CD14-positive monocyte (primary cell): Measurements from ENCODE around the gene CISTR. TPM values are rescaled to one million over a fixed set of nuclear protein-coding genes. Genes with fewer than 3 reads are reported as not detected.
A peak's percentile ranks its signal among the peaks of the same experiment; 100 is the strongest.

Experiments used
- DNase-seq, 3 donors: peaks; one replicate each; pipeline ENCODE4 v3.0.0-alpha.2; 2011 to 2022
- H2AFZ ChIP-seq: 2 replicates; pipeline ENCODE4 v1.6.0; 2012; ENCODE audit warnings: mild to moderate bottlenecking, low read depth, low read length, inconsistent platforms; ENCODE audit not compliant: insufficient read depth, poor library complexity, severe bottlenecking
- H3K27ac ChIP-seq, 2 donors: 1 replicate in 1 of 2; 2 replicates in 1 of 2; pipeline ENCODE4 v1.5.1; 2012 to 2013; ENCODE audit warnings: low read length in 2 of 2, control low read depth in 1 of 2, inconsistent platforms in 1 of 2, low read depth in 1 of 2, mild to moderate bottlenecking in 1 of 2
- H3K27me3 ChIP-seq, 2 donors: one replicate each; pipeline versions ENCODE4 v1.6.0 to v1.6.1; 2011 to 2013; ENCODE audit warnings: low read length in 2 of 2; ENCODE audit not compliant: control insufficient read depth in 2 of 2, insufficient read depth in 2 of 2
- H3K36me3 ChIP-seq, 2 donors: replicated peaks in 1 of 2; 1 replicate in 1 of 2; 2 replicates in 1 of 2; pipeline versions ENCODE4 v1.5.1 to v1.6.1; 2012 to 2013; ENCODE audit warnings: low read length in 2 of 2, control low read depth in 1 of 2, inconsistent platforms in 1 of 2, mild to moderate bottlenecking in 1 of 2; ENCODE audit not compliant: insufficient read depth in 2 of 2, control insufficient read depth in 1 of 2
- H3K4me1 ChIP-seq, 2 donors: 1 replicate in 1 of 2; 2 replicates in 1 of 2; pipeline versions ENCODE4 v1.5.1 to v1.6.1; 2012 to 2013; ENCODE audit warnings: low read length in 2 of 2, control low read depth in 1 of 2, inconsistent platforms in 1 of 2, mild to moderate bottlenecking in 1 of 2, moderate library complexity in 1 of 2; ENCODE audit not compliant: insufficient read depth in 2 of 2, control insufficient read depth in 1 of 2
- H3K4me2 ChIP-seq: replicated peaks from 2 replicates; pipeline ENCODE3; 2012; ENCODE audit warnings: low read length, moderate library complexity, mild to moderate bottlenecking; ENCODE audit not compliant: poor library complexity, severe bottlenecking; ENCODE audit errors: extremely low read depth
- H3K4me3 ChIP-seq, 3 experiments: fragments of 200-600 bp in 1 of 3; sonication (generic) in 1 of 3; replicated peaks in 1 of 3; 1 replicate in 2 of 3; 2 replicates in 1 of 3; pipeline ENCODE4 v1.5.1; 2011 to 2013; ENCODE audit warnings: low read length in 3 of 3, mild to moderate bottlenecking in 3 of 3, control low read depth in 2 of 3, low read depth in 2 of 3, inconsistent platforms in 1 of 3, moderate library complexity in 1 of 3
- H3K79me2 ChIP-seq: 2 replicates; pipeline ENCODE4 v1.6.0; 2012; ENCODE audit warnings: mild to moderate bottlenecking, control low read depth, inconsistent platforms, low read length, moderate library complexity; ENCODE audit not compliant: insufficient read depth
- H3K9ac ChIP-seq: 2 replicates; pipeline ENCODE4 v1.6.0; 2017; ENCODE audit warnings: low read length, mild to moderate bottlenecking; ENCODE audit not compliant: insufficient read depth, poor library complexity, severe bottlenecking
- H3K9me3 ChIP-seq, 2 donors: replicated peaks in 1 of 2; 1 replicate in 1 of 2; 2 replicates in 1 of 2; pipeline versions ENCODE4 v1.5.1 to v1.6.1; 2012 to 2013; ENCODE audit warnings: low read length in 2 of 2, control low read depth in 1 of 2; ENCODE audit not compliant: control insufficient read depth in 1 of 2, insufficient read depth in 1 of 2
- H4K20me1 ChIP-seq: 2 replicates; pipeline ENCODE4 v1.6.0; 2012; ENCODE audit warnings: mild to moderate bottlenecking, low read length, control low read depth, moderate library complexity; ENCODE audit not compliant: insufficient read depth
- H3K27ac Mint-ChIP-seq, 7 donors: one replicate each; pipeline ENCODE4 v1.8.0; 2020; ENCODE audit warnings: mild to moderate bottlenecking in 7 of 7, mixed read lengths in 7 of 7, moderate library complexity in 6 of 7, inconsistent platforms in 2 of 7
- H3K27me3 Mint-ChIP-seq, 3 donors: one replicate each; pipeline ENCODE4 v1.8.0; 2021 to 2022; ENCODE audit warnings: low read depth in 3 of 3, mild to moderate bottlenecking in 3 of 3, mixed read lengths in 3 of 3, moderate library complexity in 3 of 3, inconsistent platforms in 1 of 3
- H3K36me3 Mint-ChIP-seq, 2 donors: one replicate each; pipeline ENCODE4 v1.8.0; 2020; ENCODE audit warnings: mixed read lengths in 2 of 2, inconsistent platforms in 1 of 2, mild to moderate bottlenecking in 1 of 2
- H3K4me1 Mint-ChIP-seq: one replicate; pipeline ENCODE4 v1.8.0; 2020; ENCODE audit warnings: mild to moderate bottlenecking, mixed read lengths
- H3K4me3 Mint-ChIP-seq, 2 donors: one replicate each; pipeline ENCODE4 v1.8.0; 2020; ENCODE audit warnings: mild to moderate bottlenecking in 2 of 2, mixed read lengths in 2 of 2, moderate library complexity in 1 of 2
- H3K9me3 Mint-ChIP-seq, 7 donors: one replicate each; pipeline ENCODE4 v1.8.0; 2020 to 2022; ENCODE audit warnings: mixed read lengths in 7 of 7, mild to moderate bottlenecking in 6 of 7, moderate library complexity in 6 of 7, inconsistent platforms in 2 of 7
- CTCF ChIP-seq: fragments of 200-600 bp; IDR thresholded peaks from one replicate; pipeline ENCODE4 v1.8.0; 2022; ENCODE audit warnings: antibody characterized with exemption, mild to moderate bottlenecking
- WGBS: methylation state at CpG from one replicate; pipeline ENCODE4 v1.1.5; 2013; ENCODE audit warnings: missing lambda C conversion rate; ENCODE audit not compliant: insufficient coverage; 5-methylcytosine and 5-hydroxymethylcytosine counted together
- intact Hi-C, 2 donors: fragments of 100-400 bp; cut with micrococcal nuclease; formaldehyde crosslinking; loops; one replicate each; pipeline versions ENCODE4 v1.15.0 to v1.15.1; 2023
- polyA plus RNA-seq, 3 donors: library from polyadenylated mRNA; depleted of rRNA in 1 of 3; unstranded in 2 of 3; stranded (reverse) in 1 of 3; fragments of 300-500 nt in 2 of 3; fragments of >200 nt in 1 of 3; fragmentation: Illumina TruSeq in 2 of 3; gene quantifications; 1 replicate in 2 of 3; 2 replicates in 1 of 3; pipeline ENCODE4 v1.2.3, GENCODE V29; 2012 to 2021

Gene CISTR
- polyA plus RNA-seq, 3 donors: not detected

- Histone ChIP-seq H4K20me1 (no peaks in the 10 kb centered on the region), H3K4me2 (no peak overlapping the region), H3K27me3 (peaks cover 62 to 86% of the 10 kb centered on the region in 2 donors), H3K4me1 (peaks cover 15 to 25% of the 10 kb centered on the region in 2 donors), H3K79me2 (no peaks in the 10 kb centered on the region), H3K9ac (no peak overlapping the region), H2AFZ (no peak overlapping the region), H3K4me3 (no peak overlapping the region), H3K27ac (no peak overlapping the region), H3K36me3 (no peaks in the 10 kb centered on the region), H3K9me3 (peaks cover 0 to 15% of the 10 kb centered on the region in 2 donors)
- WGBS: no CpG with 5 or more reads among the region's 3 CpGs
- Mint-ChIP-seq H3K36me3 (no peaks in the 10 kb centered on the region), H3K27me3 (peaks cover 30 to 41% (median 34%) of the 10 kb centered on the region in 3 donors), H3K4me1 (peaks cover 19% of the 10 kb centered on the region), H3K4me3 (peak overlapping the region in 1 of 2 donors; percentile 69), H3K27ac (no peak overlapping the region), H3K9me3 (peaks cover 0 to 3% (median 0%) of the 10 kb centered on the region in 7 donors)
- intact Hi-C loops: no loop called here
- no peak for TF ChIP-seq CTCF
- DNase-seq: no peak
These were observed 4.1 kb upstream of the CISTR start for GRCh38 chr12:53755893-53756292.

- peak overlapping the region in 1 of 2 donors; percentile 69 for H3K4me3 Mint-ChIP-seq
- no peak overlapping the region for H3K9ac ChIP-seq
These were observed 3.7 kb upstream of the CISTR start for GRCh38 chr12:53755451-53755891.

More at GRCh38 chr12:53755451-53755891, 3.7 kb upstream of the CISTR start:
- no peaks in the 10 kb centered on the region for H3K79me2 ChIP-seq
- no peak overlapping the region for H3K4me3 ChIP-seq
- H3K36me3 ChIP-seq: no peaks in the 10 kb centered on the region
- Mint-ChIP-seq H3K27ac (no peak overlapping the region), H3K27me3 (peaks cover 25 to 37% (median 32%) of the 10 kb centered on the region in 3 donors), H3K36me3 (no peaks in the 10 kb centered on the region), H3K9me3 (peaks cover 0 to 3% (median 0%) of the 10 kb centered on the region in 7 donors), H3K4me1 (peaks cover 19% of the 10 kb centered on the region)
- peaks cover 0 to 18% of the 10 kb centered on the region in 2 donors for H3K9me3 ChIP-seq
- H4K20me1 ChIP-seq: no peaks in the 10 kb centered on the region
- TF ChIP-seq CTCF: no peak
- peaks cover 17 to 28% of the 10 kb centered on the region in 2 donors for H3K4me1 ChIP-seq
- no peak overlapping the region for H3K27ac ChIP-seq
- no peak overlapping the region for H3K4me2 ChIP-seq
- H2AFZ ChIP-seq: no peak overlapping the region
- peaks cover 66 to 90% of the 10 kb centered on the region in 2 donors for H3K27me3 ChIP-seq
- intact Hi-C loops: no loop called here
- DNase-seq: no peak
- 95% methylated on average over 3 of the region's 4 CpGs for whole genome bisulfite sequencing
